H1 (cell line): ENCODE data around the gene ATR.

Experiments used
- ASH2L ChIP-seq: fragments of 200-600, 300-600 bp; sonication (generic); IDR thresholded peaks from one replicate; pipeline ENCODE4 v1.7.1; 2017; ENCODE audit warnings: low read length
- CTCF ChIP-seq, 3 experiments: IDR thresholded peaks; 1 replicate in 2 of 3; 2 replicates in 1 of 3; pipeline versions ENCODE4 v1.5.1 to v1.6.1; 2011; ENCODE audit warnings: low read length in 3 of 3, mild to moderate bottlenecking in 3 of 3, inconsistent platforms in 2 of 3, low read depth in 1 of 3, moderate library complexity in 1 of 3; ENCODE audit not compliant: insufficient read depth in 1 of 3; ENCODE audit errors: control extremely low read depth in 1 of 3
- GTF2F1 ChIP-seq: IDR thresholded peaks from 2 replicates; pipeline ENCODE4 v1.6.1; 2012; ENCODE audit warnings: low read depth, low read length, improper control_type of control experiment, borderline replicate concordance

- no peak for TF ChIP-seq ASH2L
- TF ChIP-seq GTF2F1, result no peak
- TF ChIP-seq CTCF (IDR thresholded peaks at IDR 0.05; ENCODE audit: control extremely low read depth in 1 of 3, insufficient read depth in 1 of 3, low read depth in 1 of 3, low read length in 3 of 3), result no peak
Observed at GRCh38 chr3:142459929-142460328, 118.6 kb downstream of the ATR start.
